Measurements from ENCODE around the gene USP13.
"Not testable (repeated sequence)": the region's sequence is repeated elsewhere in the genome, so short reads cannot be mapped to it uniquely, and the experiment has no call there.

Gene USP13

DNA sequence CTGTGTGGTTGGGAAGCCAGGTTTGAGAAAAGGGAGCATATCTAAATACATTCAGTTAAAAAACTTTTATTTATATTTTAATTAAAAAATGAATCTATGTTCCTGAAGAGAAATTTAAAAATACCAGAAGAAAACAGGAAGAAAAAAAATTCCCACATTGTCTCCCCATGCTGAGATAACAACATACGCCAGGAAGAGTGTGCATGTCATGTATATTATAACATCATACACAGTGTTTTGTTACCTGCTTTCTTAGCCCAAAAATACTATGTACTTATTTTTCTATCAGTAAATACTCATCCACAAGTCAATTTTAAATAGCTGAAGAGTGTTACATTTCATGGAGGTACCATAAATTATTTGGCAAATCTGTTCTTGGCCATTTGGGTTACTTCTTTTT lies 18.5 kb downstream of the USP13 start:
- no peak for FAIRE-seq
- DNase-seq (ENCODE audit: insufficient read length, low spot score): no peak

GRCh38 chr3:179671747-179672242 lies 19.0 kb downstream of the USP13 start:
- FAIRE-seq (no peak), DNase-seq (ENCODE audit: insufficient read length, low spot score) (no peak)
- no peak for TF ChIP-seq POLR2A (IDR thresholded peaks at IDR 0.05; ENCODE audit: low read depth, low read length)

More for the DNA sequence above, 18.5 kb downstream of the USP13 start:
- TF ChIP-seq POLR2A (IDR thresholded peaks at IDR 0.05; ENCODE audit: low read depth, low read length): no peak

- FAIRE-seq (peak; percentile 6), DNase-seq (ENCODE audit: insufficient read length, low spot score) (no peak)
- TF ChIP-seq POLR2A (IDR thresholded peaks at IDR 0.05; ENCODE audit: low read depth, low read length): no peak
Observed at GRCh38 chr3:179672918-179673317, 20.1 kb downstream of the USP13 start.

GRCh38 chr3:179673523-179673922 lies 20.7 kb downstream of the USP13 start:
- FAIRE-seq (no peak), DNase-seq (ENCODE audit: insufficient read length, low spot score) (no peak)
- no peak for TF ChIP-seq POLR2A (IDR thresholded peaks at IDR 0.05; ENCODE audit: low read depth, low read length)

DNA sequence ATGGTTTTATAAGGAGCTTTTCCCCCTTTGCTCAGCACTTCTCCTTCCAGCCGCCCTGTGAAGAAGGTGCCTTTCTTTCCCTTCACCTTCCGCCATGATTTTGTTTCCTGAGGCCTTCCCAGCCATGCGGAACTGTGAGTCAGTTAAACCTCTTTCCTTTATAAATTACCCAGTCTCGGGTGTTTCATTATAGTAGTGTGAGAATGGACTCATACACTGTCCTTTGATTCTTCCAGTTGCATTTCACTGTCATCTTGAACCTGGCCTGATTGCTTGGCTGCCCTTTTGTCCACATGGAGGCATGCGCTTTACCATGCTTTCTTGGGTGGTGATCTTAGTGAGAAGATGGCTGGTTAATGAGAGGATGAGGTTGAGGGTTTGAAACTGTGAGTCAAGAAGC lies 23.2 kb downstream of the USP13 start:
- no peak for FAIRE-seq
- TF ChIP-seq POLR2A (IDR thresholded peaks at IDR 0.05; ENCODE audit: low read depth, low read length): no peak
- no peak for DNase-seq (ENCODE audit: insufficient read length, low spot score)

- no peak for DNase-seq (ENCODE audit: insufficient read length, low spot score)
- FAIRE-seq: no peak
- TF ChIP-seq POLR2A (IDR thresholded peaks at IDR 0.05; ENCODE audit: low read depth, low read length): no peak
Observed at GRCh38 chr3:179677884-179678283, 25.0 kb downstream of the USP13 start.

- DNase-seq (ENCODE audit: insufficient read length, low spot score) (no peak), FAIRE-seq (peak; percentile 6)
- no peak for TF ChIP-seq POLR2A (IDR thresholded peaks at IDR 0.05; ENCODE audit: low read depth, low read length)
Observed at GRCh38 chr3:179681492-179682263, 28.8 kb downstream of the USP13 start.

DNA sequence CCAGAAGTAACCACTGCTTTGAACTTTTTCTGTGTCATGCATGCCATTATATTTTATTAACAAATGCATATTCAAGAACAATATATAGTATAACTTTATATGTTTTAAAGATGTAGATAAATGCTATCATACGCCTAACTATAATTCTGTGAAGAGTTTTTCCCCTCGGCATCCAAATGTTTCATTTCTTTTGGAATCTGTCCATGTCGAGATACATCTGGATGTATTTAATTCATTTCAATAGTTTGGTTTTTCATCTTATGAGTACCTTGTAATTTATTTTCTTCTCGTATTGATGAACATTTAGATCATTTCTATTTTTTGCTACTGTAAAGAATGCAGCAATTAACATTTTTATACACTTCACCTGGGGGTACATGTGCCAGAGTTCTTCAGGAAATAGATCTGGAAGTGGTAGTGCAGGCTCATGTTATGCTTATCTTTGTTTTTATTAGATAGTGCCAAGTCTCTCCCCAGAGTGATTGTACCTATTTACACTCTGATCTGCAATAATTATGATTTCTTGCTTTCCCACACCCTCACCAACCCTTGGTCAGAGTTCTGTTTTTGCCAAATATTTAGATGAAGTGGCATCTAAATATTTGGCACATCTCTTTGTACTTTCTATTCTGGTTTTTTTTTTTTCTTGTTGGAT lies 29.7 kb downstream of the USP13 start:
- DNase-seq (ENCODE audit: insufficient read length, low spot score) (no peak), FAIRE-seq (no peak)
- TF ChIP-seq POLR2A (IDR thresholded peaks at IDR 0.05; ENCODE audit: low read depth, low read length): no peak

- peak; percentile 11 for FAIRE-seq
- not testable (repeated sequence) for DNase-seq (ENCODE audit: insufficient read length, low spot score)
Observed at GRCh38 chr3:179683286-179683685, 30.4 kb downstream of the USP13 start.

- DNase-seq (ENCODE audit: insufficient read length, low spot score) (no peak), FAIRE-seq (peak; percentile 11)
- TF ChIP-seq POLR2A (IDR thresholded peaks at IDR 0.05; ENCODE audit: low read depth, low read length): no peak
Observed at GRCh38 chr3:179687967-179688535, 35.2 kb downstream of the USP13 start.

DNA sequence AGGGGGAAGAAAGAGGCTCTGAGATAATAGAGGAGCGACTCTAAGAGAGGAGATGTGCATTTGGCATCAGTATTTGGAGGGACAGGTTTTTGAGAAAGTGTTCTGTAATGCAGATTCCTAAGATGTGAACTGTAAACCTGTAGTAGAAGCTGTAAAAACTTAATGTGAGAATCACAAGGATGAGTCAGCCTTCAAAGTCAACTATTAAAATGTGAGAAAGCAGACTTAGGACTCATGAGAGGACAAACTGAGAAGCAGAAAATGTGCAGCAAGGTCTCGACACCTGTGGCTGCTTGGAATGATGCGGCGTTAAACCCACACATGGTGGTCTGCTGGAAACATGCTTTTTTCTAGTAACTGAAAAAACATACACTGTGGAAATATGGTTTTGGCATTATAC lies 36.0 kb downstream of the USP13 start:
- no peak for DNase-seq (ENCODE audit: insufficient read length, low spot score)
- TF ChIP-seq POLR2A (IDR thresholded peaks at IDR 0.05; ENCODE audit: low read depth, low read length): no peak

GRCh38 chr3:179694731-179695130 lies 41.9 kb downstream of the USP13 start:
- no peak for TF ChIP-seq POLR2A (IDR thresholded peaks at IDR 0.05; ENCODE audit: low read depth, low read length)
- no peak for FAIRE-seq
- no peak for DNase-seq (ENCODE audit: insufficient read length, low spot score)

More for the DNA sequence above, 36.0 kb downstream of the USP13 start:
- peak; percentile 71 for FAIRE-seq

GRCh38 chr3:179695672-179696313 lies 43.0 kb downstream of the USP13 start:
- FAIRE-seq: no peak
- DNase-seq (ENCODE audit: insufficient read length, low spot score): no peak
- TF ChIP-seq POLR2A (IDR thresholded peaks at IDR 0.05; ENCODE audit: low read depth, low read length): no peak

DNA sequence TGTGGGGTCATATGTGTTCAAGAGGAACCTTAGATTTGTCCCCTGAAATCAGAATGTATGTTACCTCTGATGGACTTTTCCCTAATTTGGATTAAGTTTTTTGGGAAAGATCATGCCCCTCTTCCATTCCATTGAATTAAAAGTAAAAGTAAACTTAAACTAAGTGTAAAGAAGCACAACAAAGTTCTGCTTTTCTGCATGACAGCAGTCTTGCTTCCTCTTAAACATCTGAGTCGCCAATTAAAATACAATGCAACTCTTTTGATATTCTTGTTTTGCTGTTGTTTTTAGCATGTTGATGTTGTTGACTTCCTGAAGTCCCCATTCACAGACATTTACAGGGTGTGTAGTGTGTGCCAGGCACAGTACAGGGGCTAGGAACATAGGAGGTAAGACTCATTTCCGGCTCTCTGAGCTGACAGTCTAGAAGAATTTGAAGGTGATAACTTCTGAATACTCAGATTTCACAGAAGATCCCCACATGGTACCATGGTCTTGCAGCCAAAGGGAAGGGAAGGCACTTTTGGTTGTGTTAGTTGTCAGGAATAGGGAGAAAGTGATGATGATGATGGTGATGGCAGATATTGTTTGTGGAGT lies 45.0 kb downstream of the USP13 start:
- no peak for DNase-seq (ENCODE audit: insufficient read length, low spot score)
- no peak for TF ChIP-seq POLR2A (IDR thresholded peaks at IDR 0.05; ENCODE audit: low read depth, low read length)
- no peak for FAIRE-seq
